Frontal cortex (tissue), 4 donors: ENCODE data around the gene POLR2J. TPM values are rescaled to one million over a fixed set of nuclear protein-coding genes. Genes with fewer than 3 reads are reported as not detected.

Source experiments
- DNase-seq, 2 donors: peaks; one replicate each; pipeline ENCODE4 v3.0.0; 2012; ENCODE audit warnings: low spot score in 2 of 2
- FAIRE-seq: peaks from 2 replicates; lab custom pipeline; 2012; peaks lifted over from hg19 to GRCh38; lab: Jason Lieb, UNC
- total RNA-seq: library from RNA; depleted of rRNA; stranded (reverse); fragments of >200 nt; gene quantifications from one replicate; pipeline ENCODE4 v1.2.3, GENCODE V29; 2014
- donor health status: control.
- donor health status: control.
- donor health status: control.

POLR2J gene
- total RNA-seq, 1 donor from 2014 or later, result 11.8 TPM

- DNase-seq (no peak), FAIRE-seq (no peak)
Measured at GRCh38 chr7:102449136-102449535, 29.6 kb downstream of the POLR2J start.

GRCh38 chr7:102447311-102447710, 31.4 kb downstream of the POLR2J start:
- DNase-seq, result no peak
- no peak for FAIRE-seq

- FAIRE-seq (no peak), DNase-seq (no peak)
Measured at GRCh38 chr7:102446387-102447156, 32.1 kb downstream of the POLR2J start.

GRCh38 chr7:102445674-102446071, 33.0 kb downstream of the POLR2J start:
- DNase-seq (no peak), FAIRE-seq (no peak)

GRCh38 chr7:102444961-102445673, 33.6 kb downstream of the POLR2J start:
- DNase-seq (no peak), FAIRE-seq (no peak)

- FAIRE-seq (no peak), DNase-seq (no peak)
Measured at GRCh38 chr7:102439963-102440795, 38.5 kb downstream of the POLR2J start.

- DNase-seq (no peak), FAIRE-seq (no peak)
Measured at GRCh38 chr7:102436118-102436517, 42.6 kb downstream of the POLR2J start.

GRCh38 chr7:102434039-102434486, 44.7 kb downstream of the POLR2J start:
- DNase-seq (no peak), FAIRE-seq (no peak)

GRCh38 chr7:102433219-102434038, 45.3 kb downstream of the POLR2J start, which contains the start of gene ORAI2:
ORAI2 (plus strand) TSS chr7:102433575; CDS start chr7:102438957, 5,382 bp downstream.
- FAIRE-seq, result no peak
- DNase-seq, result peak; percentile 95 to 96

GRCh38 chr7:102432442-102433218, 46.1 kb downstream of the POLR2J start:
- DNase-seq (no peak), FAIRE-seq (no peak)

- no peak for DNase-seq
- FAIRE-seq, result no peak
Measured at GRCh38 chr7:102431617-102432298, 47.0 kb downstream of the POLR2J start.

- DNase-seq (no peak), FAIRE-seq (no peak)
Measured at GRCh38 chr7:102429141-102429899, 49.4 kb downstream of the POLR2J start.

- FAIRE-seq (no peak), DNase-seq (no peak)
Measured at GRCh38 chr7:102427019-102427405, 51.7 kb downstream of the POLR2J start.

- FAIRE-seq (no peak), DNase-seq (no peak)
Measured at GRCh38 chr7:102426268-102427018, 52.3 kb downstream of the POLR2J start.

- no peak for DNase-seq
- no peak for FAIRE-seq
Measured at GRCh38 chr7:102425639-102426267, 53.0 kb downstream of the POLR2J start.

- DNase-seq, result no peak
- no peak for FAIRE-seq
Measured at GRCh38 chr7:102424787-102425218, 53.9 kb downstream of the POLR2J start.
